GM23338 (cell line): ENCODE results near the gene MBD3L2. TPM values are rescaled to one million over a fixed set of nuclear protein-coding genes. Genes with fewer than 3 reads are reported as not detected.

Experiments
- ATAC-seq: fragments of 200-7000 bp; cut with Tn5 transposase; 3 replicates; pipeline ENCODE4 v1.9.1; 2020
- DNase-seq: peaks from one replicate; pipeline ENCODE4 v3.0.0-alpha.2; 2015; ENCODE audit warnings: low spot score
- H2AFZ ChIP-seq: fragments of 200-600 bp; sonication (generic); 2 replicates; pipeline ENCODE4 v1.8.0; 2016; ENCODE audit warnings: antibody characterized with exemption, mild to moderate bottlenecking, moderate library complexity
- H3F3A ChIP-seq: fragments of 200-600 bp; sonication (generic); replicated peaks from 2 replicates; pipeline ENCODE4 v1.8.0; 2017; ENCODE audit warnings: antibody characterized with exemption, mixed run types, low read depth
- H3K27ac ChIP-seq: fragments of 200-600 bp; sonication (generic); 2 replicates; pipeline ENCODE4 v1.6.1; 2016; ENCODE audit warnings: low read depth
- H3K27me3 ChIP-seq: fragments of 200-600 bp; sonication (generic); 2 replicates; pipeline ENCODE4 v1.8.0; 2016; ENCODE audit warnings: mild to moderate bottlenecking, mixed run types, moderate library complexity; ENCODE audit not compliant: insufficient read depth
- H3K36me3 ChIP-seq: fragments of 200-600 bp; sonication (generic); 2 replicates; pipeline ENCODE4 v1.8.0; 2016; ENCODE audit warnings: mild to moderate bottlenecking; ENCODE audit not compliant: insufficient read depth
- H3K4me1 ChIP-seq: fragments of 200-600 bp; sonication (generic); 2 replicates; pipeline ENCODE4 v1.8.0; 2016; ENCODE audit warnings: mild to moderate bottlenecking, moderate library complexity; ENCODE audit not compliant: insufficient read depth
- H3K4me2 ChIP-seq: fragments of 200-600 bp; sonication (generic); 2 replicates; pipeline ENCODE4 v1.7.1; 2017; ENCODE audit warnings: mixed run types
- H3K4me3 ChIP-seq: fragments of 200-600 bp; sonication (generic); 2 replicates; pipeline ENCODE4 v1.6.1; 2016; ENCODE audit warnings: mixed run types
- H3K79me2 ChIP-seq: fragments of 200-600 bp; sonication (generic); replicated peaks from 2 replicates; pipeline ENCODE4 v1.8.0; 2017; ENCODE audit warnings: mild to moderate bottlenecking; ENCODE audit not compliant: insufficient read depth
- H3K9me2 ChIP-seq: fragments of 200-600 bp; sonication (generic); 2 replicates; pipeline ENCODE4 v1.8.0; 2017; ENCODE audit not compliant: insufficient read depth
- H4K20me1 ChIP-seq: fragments of 200-600 bp; sonication (generic); replicated peaks from 2 replicates; pipeline ENCODE4 v1.8.0; 2017; ENCODE audit warnings: mild to moderate bottlenecking; ENCODE audit not compliant: insufficient read depth
- H3K27ac Mint-ChIP-seq: 2 replicates; pipeline ENCODE4 v1.8.0; 2020; ENCODE audit warnings: inconsistent platforms, mild to moderate bottlenecking, moderate library complexity, mixed read lengths
- H3K27me3 Mint-ChIP-seq: 3 replicates; pipeline ENCODE4 v1.8.0; 2022; ENCODE audit warnings: low read depth, mild to moderate bottlenecking, moderate library complexity, mixed read lengths, inconsistent platforms; ENCODE audit not compliant: insufficient read depth, poor library complexity
- H3K36me3 Mint-ChIP-seq: 3 replicates; pipeline ENCODE4 v1.8.0; 2021; ENCODE audit warnings: low read depth, mild to moderate bottlenecking, inconsistent platforms, moderate library complexity, mixed read lengths
- H3K4me1 Mint-ChIP-seq: 3 replicates; pipeline ENCODE4 v1.8.0; 2020; ENCODE audit warnings: mild to moderate bottlenecking, inconsistent platforms, mixed read lengths
- H3K4me3 Mint-ChIP-seq: 3 replicates; pipeline ENCODE4 v1.8.0; 2021; ENCODE audit warnings: moderate library complexity, mild to moderate bottlenecking, inconsistent platforms, mixed read lengths
- H3K9me3 Mint-ChIP-seq: 3 replicates; pipeline ENCODE4 v1.8.0; 2020; ENCODE audit warnings: moderate library complexity, mild to moderate bottlenecking, inconsistent platforms, mixed read lengths
- CREB1 ChIP-seq: fragments of 250-450 bp; sonication (Bioruptor Pico); IDR thresholded peaks from 2 replicates; pipeline ENCODE4 v1.5.0; 2020; ENCODE audit warnings: low read depth, mild to moderate bottlenecking, moderate library complexity
- EZH2 ChIP-seq: fragments of 200-600 bp; sonication (generic); IDR thresholded peaks from one replicate; pipeline ENCODE4 v1.8.0; 2017; ENCODE audit warnings: antibody characterized with exemption, mild to moderate bottlenecking, low read depth; ENCODE audit not compliant: unreplicated experiment
- EZH2phosphoT487 ChIP-seq: fragments of 200-600 bp; sonication (generic); IDR thresholded peaks from one replicate; pipeline ENCODE4 v1.8.1; 2018; ENCODE audit warnings: antibody characterized with exemption; ENCODE audit not compliant: unreplicated experiment
- NANOG ChIP-seq: IDR thresholded peaks from 2 replicates; pipeline ENCODE4 v1.6.1; 2016; ENCODE audit warnings: antibody characterized with exemption, borderline replicate concordance
- POLR2AphosphoS5 ChIP-seq: IDR thresholded peaks from 2 replicates; pipeline ENCODE4 v1.6.1; 2016; ENCODE audit warnings: antibody characterized with exemption, low read depth
- ZNF331 ChIP-seq: fragments of 250-450 bp; sonication (Bioruptor Pico); IDR thresholded peaks from 2 replicates; pipeline ENCODE4 v1.5.0; 2020; ENCODE audit warnings: low read depth, mild to moderate bottlenecking, moderate library complexity
- polyA plus RNA-seq: library from polyadenylated mRNA; unstranded; fragments of >200 nt; fragmentation: Nextera tagmentation; extraction: Ambion mirVana; gene quantifications from 2 replicates; pipeline ENCODE4 v1.2.1, GENCODE V29; 2016
- total RNA-seq: library from RNA; depleted of rRNA; stranded (reverse); fragments of >200 nt; shearing (Covaris generic); gene quantifications from 2 replicates; pipeline ENCODE4 v1.2.3, GENCODE V29; 2014
- TF ChIP-seq, protein P1 (sequence below): fragments of 250-450 bp; sonication (Bioruptor Pico); IDR thresholded peaks from 2 replicates; pipeline ENCODE4 v1.5.0; 2020; ENCODE audit warnings: mild to moderate bottlenecking, moderate library complexity
- TF ChIP-seq, protein P2 (sequence below), 2 experiments: fragments of 200-600 bp in 1 of 2; sonication (generic) in 1 of 2; conservative IDR thresholded peaks; 2 replicates each; pipeline versions ENCODE4 v1.5.1 to v1.6.1; 2016 to 2017; ENCODE audit warnings: antibody characterized with exemption in 2 of 2, low read depth in 2 of 2, mild to moderate bottlenecking in 2 of 2, moderate library complexity in 1 of 2

Gene MBD3L2
- total and polyA plus RNA-seq, 2 experiments from 2014 or later = not detected

DNA sequence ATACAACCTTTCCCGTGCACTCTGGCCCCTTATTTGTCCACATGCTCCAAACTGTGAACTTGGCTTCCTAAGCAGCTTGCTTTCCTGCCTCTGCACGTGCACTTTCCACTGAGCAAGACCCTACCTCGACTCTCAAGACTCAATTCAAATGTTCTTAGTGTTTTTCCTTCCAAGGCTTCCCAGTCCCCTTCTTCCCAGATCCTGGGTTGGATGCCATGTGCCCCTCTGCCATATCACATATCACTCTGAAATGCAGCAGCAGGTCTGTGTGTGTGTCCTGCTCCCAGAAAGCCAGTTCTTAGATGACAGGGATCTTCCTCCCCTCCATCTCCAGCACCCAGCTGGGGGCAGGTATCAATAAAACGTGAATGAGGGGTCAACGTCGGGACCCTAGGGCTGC is 23.4 kb downstream of the MBD3L2 start (continued):
- no peak for TF ChIP-seq ZNF331 (CRISPR knock-in tag)
- TF ChIP-seq, protein P1, sequence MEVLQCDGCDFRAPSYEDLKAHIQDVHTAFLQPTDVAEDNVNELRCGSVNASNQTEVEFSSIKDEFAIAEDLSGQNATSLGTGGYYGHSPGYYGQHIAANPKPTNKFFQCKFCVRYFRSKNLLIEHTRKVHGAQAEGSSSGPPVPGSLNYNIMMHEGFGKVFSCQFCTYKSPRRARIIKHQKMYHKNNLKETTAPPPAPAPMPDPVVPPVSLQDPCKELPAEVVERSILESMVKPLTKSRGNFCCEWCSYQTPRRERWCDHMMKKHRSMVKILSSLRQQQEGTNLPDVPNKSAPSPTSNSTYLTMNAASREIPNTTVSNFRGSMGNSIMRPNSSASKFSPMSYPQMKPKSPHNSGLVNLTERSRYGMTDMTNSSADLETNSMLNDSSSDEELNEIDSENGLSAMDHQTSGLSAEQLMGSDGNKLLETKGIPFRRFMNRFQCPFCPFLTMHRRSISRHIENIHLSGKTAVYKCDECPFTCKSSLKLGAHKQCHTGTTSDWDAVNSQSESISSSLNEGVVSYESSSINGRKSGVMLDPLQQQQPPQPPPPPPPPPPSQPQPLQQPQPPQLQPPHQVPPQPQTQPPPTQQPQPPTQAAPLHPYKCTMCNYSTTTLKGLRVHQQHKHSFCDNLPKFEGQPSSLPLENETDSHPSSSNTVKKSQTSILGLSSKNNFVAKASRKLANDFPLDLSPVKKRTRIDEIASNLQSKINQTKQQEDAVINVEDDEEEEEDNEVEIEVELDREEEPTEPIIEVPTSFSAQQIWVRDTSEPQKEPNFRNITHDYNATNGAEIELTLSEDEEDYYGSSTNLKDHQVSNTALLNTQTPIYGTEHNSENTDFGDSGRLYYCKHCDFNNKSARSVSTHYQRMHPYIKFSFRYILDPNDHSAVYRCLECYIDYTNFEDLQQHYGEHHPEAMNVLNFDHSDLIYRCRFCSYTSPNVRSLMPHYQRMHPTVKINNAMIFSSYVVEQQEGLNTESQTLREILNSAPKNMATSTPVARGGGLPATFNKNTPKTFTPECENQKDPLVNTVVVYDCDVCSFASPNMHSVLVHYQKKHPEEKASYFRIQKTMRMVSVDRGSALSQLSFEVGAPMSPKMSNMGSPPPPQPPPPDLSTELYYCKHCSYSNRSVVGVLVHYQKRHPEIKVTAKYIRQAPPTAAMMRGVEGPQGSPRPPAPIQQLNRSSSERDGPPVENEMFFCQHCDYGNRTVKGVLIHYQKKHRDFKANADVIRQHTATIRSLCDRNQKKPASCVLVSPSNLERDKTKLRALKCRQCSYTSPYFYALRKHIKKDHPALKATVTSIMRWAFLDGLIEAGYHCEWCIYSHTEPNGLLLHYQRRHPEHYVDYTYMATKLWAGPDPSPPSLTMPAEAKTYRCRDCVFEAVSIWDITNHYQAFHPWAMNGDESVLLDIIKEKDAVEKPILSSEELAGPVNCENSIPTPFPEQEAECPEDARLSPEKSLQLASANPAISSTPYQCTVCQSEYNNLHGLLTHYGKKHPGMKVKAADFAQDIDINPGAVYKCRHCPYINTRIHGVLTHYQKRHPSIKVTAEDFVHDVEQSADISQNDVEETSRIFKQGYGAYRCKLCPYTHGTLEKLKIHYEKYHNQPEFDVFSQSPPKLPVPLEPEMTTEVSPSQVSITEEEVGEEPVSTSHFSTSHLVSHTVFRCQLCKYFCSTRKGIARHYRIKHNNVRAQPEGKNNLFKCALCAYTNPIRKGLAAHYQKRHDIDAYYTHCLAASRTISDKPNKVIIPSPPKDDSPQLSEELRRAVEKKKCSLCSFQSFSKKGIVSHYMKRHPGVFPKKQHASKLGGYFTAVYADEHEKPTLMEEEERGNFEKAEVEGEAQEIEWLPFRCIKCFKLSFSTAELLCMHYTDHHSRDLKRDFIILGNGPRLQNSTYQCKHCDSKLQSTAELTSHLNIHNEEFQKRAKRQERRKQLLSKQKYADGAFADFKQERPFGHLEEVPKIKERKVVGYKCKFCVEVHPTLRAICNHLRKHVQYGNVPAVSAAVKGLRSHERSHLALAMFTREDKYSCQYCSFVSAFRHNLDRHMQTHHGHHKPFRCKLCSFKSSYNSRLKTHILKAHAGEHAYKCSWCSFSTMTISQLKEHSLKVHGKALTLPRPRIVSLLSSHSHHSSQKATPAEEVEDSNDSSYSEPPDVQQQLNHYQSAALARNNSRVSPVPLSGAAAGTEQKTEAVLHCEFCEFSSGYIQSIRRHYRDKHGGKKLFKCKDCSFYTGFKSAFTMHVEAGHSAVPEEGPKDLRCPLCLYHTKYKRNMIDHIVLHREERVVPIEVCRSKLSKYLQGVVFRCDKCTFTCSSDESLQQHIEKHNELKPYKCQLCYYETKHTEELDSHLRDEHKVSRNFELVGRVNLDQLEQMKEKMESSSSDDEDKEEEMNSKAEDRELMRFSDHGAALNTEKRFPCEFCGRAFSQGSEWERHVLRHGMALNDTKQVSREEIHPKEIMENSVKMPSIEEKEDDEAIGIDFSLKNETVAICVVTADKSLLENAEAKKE (CRISPR knock-in tag) = no peak
- no peak for TF ChIP-seq EZH2
- TF ChIP-seq POLR2AphosphoS5 = no peak
- no peak for TF ChIP-seq EZH2phosphoT487
- no peak for TF ChIP-seq CREB1 (CRISPR knock-in tag)
- TF ChIP-seq NANOG = no peak

DNA sequence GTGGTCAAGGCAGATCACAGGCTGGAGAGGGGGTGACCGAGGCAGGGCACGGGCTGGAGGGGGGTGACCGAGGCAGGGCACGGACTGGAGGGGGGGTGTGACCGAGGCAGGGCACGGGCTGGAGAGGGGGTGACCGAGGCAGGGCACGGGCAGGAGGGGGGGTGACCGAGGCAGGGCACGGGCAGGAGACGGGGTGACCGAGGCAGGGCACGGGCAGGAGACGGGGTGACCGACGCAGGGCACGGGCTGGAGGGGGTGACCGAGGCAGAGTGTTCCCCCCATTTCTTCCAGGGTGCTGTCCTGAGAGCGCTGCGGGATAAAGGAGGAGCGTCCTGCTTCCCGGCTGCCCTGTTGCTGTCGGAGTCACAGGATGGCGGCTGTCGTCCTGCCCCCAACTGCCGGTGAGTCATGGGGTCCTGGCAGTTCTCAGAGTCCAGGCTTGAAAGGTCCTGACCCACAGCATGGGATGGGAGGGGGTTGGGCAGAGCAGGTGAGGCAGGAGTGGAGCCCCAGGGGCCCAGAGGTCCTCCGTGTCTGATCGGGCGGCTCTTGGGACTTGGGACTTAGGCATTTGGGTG is 25.7 kb downstream of the MBD3L2 start:
- Mint-ChIP-seq H3K27me3 (peaks cover 9% of the 10 kb centered on the region), H3K9me3 (peaks cover 50% of the 10 kb centered on the region), H3K36me3 (peaks cover 91% of the 10 kb centered on the region), H3K27ac (no peak overlapping the region), H3K4me1 (no peaks in the 10 kb centered on the region), H3K4me3 (no peak overlapping the region)
- no peak for DNase-seq
- Histone ChIP-seq H3K27ac (no peak overlapping the region), H3K27me3 (no peaks in the 10 kb centered on the region), H3F3A (no peaks in the 10 kb centered on the region), H3K79me2 (peaks cover 11% of the 10 kb centered on the region; the same call in 1 of the 2 replicates), H3K36me3 (peaks cover 45% of the 10 kb centered on the region), H4K20me1 (no peaks in the 10 kb centered on the region), H3K4me2 (no peak overlapping the region), H3K4me1 (no peaks in the 10 kb centered on the region), H2AFZ (no peak overlapping the region), H3K9me2 (no peaks in the 10 kb centered on the region), H3K4me3 (no peak overlapping the region)
- no peak for ATAC-seq
- TF ChIP-seq, protein P2, sequence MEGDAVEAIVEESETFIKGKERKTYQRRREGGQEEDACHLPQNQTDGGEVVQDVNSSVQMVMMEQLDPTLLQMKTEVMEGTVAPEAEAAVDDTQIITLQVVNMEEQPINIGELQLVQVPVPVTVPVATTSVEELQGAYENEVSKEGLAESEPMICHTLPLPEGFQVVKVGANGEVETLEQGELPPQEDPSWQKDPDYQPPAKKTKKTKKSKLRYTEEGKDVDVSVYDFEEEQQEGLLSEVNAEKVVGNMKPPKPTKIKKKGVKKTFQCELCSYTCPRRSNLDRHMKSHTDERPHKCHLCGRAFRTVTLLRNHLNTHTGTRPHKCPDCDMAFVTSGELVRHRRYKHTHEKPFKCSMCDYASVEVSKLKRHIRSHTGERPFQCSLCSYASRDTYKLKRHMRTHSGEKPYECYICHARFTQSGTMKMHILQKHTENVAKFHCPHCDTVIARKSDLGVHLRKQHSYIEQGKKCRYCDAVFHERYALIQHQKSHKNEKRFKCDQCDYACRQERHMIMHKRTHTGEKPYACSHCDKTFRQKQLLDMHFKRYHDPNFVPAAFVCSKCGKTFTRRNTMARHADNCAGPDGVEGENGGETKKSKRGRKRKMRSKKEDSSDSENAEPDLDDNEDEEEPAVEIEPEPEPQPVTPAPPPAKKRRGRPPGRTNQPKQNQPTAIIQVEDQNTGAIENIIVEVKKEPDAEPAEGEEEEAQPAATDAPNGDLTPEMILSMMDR (conservative IDR thresholded peaks at IDR 0.05; ENCODE audit: low read depth in 2 of 2) = no peak
